Left ventricle myocardium superior (tissue), 1 donor: ENCODE measurements around the gene MTFR1L. TPM values are rescaled to one million over a fixed set of nuclear protein-coding genes. Genes with fewer than 3 reads are reported as not detected.
A peak's percentile ranks its signal among the peaks of the same experiment; 100 is the strongest.
"Not testable (repeated sequence)": the region's sequence is repeated elsewhere in the genome, so short reads cannot be mapped to it uniquely, and the experiment has no call there.

ENCODE experiments used
- ATAC-seq: fragments of 200-7000 bp; cut with Tn5 transposase; one replicate; pipeline ENCODE4 v1.9.1; 2020; ENCODE audit warnings: mild to moderate bottlenecking, moderate library complexity
- DNase-seq: peaks from one replicate; pipeline ENCODE4 v3.0.0-alpha.2; 2020
- intact Hi-C: fragments of 100-400 bp; cut with micrococcal nuclease; formaldehyde crosslinking; loops from one replicate; pipeline ENCODE4 v1.11.0; 2022
- total RNA-seq: library from RNA; stranded (reverse); fragmentation: NEBNext Ultra II Directional; extraction: Animal tissue kit (Norgen Biotek cat#: 25700); gene quantifications from one replicate; pipeline ENCODE4 v1.2.1, GENCODE V29; 2021
- donor health status: DM: no; HTN: yes; CAD: no; lungs with severe emphysema.

Gene MTFR1L
- total RNA-seq, 1 donor from 2014 or later: 227 TPM

DNA sequence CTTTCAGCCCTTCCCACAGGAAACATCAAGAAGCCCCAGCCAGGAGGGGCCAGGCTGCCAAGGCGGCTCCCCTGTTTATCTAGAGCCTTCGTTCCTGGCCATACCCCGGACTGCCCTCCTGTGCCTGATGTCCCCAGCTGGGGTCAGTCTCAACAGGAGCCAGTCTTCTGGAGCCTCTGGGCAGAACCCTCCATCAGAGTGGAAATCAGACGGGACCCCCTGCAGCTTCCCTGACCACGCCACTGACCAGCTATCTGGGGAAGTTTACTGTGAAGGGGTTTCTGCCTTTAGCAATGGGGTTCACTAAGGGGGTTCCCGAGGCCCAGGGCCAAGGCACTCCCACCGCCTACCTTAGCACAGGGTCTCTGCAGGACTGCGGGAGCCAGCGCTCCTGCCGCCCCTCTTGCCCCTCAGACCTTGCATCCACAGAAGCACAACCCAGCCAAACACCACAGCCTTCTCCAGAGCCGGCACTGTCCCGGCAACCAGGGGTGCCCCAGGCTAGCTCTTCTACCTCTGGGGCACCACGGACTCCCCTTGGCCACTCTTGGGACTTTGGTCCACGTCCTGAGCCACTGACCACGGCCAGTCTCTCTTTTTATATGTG lies 3.5 kb upstream of the MTFR1L start:
- DNase-seq (no peak), ATAC-seq (no peak)
- intact Hi-C loops: no loop called here

DNA sequence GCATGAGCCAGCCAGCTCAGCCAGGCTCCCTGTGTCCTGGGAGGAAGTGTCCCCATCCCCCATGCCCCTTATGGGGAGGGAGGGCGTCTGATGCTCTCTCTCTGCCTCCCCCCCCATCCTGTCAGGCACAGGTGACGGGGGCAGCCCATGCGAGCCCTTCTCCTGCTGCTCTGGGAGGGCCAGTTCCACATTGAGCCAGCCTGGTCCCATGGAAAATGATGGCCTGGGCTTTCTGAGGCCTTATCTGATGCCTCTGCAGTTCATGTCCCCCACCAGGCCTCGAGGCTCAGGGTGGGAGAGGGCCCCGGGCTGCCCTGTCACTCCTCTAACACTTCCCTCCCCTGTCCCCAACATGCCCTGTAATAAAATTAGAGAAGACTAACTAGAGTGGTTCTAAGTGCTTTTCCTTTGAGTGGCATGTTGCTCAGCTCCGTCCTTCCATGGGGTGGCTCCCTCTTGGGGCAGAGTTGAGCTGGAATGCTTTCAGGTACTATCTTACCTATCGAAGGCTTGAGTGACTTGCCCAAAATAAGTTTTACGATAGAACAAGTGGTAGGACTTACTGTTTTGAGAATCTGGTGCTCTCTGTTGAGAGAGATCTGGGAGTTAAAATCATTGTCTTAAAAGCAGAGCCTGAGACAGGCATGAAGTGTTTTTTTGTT lies 1.8 kb upstream of the MTFR1L start:
- DNase-seq: no peak
- intact Hi-C loops: no loop called here
- ATAC-seq: no peak

DNA sequence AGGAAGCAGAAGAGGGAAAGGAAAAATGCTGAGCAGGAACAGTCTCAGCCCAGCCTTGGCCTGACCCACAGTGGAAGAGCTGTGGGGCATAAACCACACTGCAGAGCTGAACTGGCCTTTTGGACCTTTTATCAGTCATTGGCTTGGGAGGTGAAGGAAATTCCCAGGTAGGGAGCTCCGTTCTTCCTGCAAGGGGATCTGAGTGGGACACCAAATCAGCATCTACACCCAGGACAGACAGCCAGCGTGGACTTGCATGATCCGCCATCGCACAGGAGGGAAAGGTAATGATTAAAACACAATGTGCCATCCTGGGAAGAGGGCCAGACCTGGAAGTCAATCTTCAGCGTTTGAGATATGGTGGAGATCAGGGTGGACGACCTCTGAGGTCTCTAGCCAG lies 1.2 kb upstream of the MTFR1L start:
- intact Hi-C loops: no loop called here
- no peak for DNase-seq
- ATAC-seq: no peak

DNA sequence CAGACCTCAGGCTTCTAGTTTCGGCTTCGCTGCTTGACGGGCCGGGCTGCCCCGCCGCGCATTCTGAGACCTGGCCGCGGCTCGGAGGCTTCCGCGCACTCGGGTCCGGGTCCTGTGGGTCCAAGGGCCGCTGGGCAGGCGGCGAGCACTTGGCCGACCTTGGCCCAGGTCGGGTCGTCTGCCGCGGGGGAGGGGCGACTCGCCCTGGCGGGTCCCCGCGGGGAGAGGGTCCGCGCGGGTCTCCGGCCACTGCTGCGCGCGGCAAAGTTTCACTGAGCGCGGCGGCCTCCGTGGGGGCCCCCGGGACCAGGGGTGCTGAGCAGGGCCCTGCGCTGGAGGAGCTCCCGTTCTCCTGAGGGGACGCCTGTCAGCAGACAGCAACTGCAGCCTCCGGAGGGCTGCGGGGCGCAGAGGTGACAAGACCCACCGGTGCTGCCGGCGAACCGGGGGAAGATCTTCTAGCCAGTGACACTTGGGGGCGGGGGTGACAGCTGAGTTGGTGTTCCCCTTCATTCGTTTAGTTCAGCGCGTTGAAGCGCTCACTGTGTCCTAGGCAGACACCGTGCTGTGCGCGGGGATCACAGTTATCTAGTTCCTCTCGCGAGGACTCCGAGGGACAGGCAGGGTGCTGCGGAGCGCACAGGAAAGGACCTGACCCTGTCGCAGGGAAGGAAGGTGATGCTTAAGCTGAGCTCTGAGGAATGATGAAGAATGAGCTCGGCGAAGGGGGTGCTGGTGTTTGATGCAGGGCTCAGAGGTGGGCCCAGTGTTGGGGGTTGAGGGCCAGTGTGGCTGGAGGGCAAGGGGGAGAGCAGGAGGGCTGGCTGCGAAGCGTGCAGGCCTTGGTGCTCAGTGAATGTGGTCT lies 725 bp downstream of the MTFR1L start:
- DNase-seq: peak; percentile 68
- peak; percentile 59 for ATAC-seq
- intact Hi-C loops: no loop called here

DNA sequence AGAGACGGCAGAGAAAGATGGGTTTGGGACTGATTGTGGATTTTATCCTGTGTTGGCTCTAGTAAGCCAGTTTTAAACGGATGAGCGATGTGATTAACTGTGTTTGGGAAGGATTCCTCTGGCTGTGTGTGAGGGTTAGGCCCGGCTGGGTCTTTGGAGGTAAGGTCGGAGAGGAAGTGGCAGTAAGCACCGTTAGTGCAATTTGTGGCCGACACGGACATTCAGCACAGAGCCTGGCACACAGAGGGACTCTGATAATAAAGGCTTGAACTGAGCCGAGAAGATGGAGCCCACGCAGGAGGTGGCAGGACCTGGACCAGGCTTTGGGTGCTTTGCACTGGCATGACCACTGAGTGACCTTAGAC lies 1.3 kb downstream of the MTFR1L start:
- no peak for ATAC-seq
- intact Hi-C loops: no loop called here
- no peak for DNase-seq

DNA sequence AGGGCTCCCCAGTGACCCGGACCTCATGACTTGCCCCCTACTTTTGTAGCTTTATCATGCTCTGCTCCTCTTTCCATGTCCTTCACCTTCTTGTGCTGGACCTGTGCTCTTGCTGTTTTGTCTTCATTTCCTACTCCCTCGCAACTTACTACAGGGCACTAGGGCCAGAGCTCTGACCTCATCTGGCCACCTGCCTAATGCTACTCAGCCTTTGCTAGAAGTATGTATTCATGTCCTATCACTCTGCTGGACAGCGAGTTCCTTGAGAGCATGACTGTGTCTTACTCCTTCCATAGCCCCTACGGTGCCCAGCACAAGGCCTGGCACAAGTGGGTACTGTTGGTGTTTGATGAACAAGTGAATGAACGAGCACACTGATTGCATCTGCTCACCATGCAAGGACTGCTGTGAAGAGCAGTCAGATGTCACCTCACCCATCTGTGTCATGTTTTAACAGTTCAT lies 1.9 kb downstream of the MTFR1L start:
- intact Hi-C loops: no loop called here
- no peak for DNase-seq
- peak; percentile 5 for ATAC-seq

DNA sequence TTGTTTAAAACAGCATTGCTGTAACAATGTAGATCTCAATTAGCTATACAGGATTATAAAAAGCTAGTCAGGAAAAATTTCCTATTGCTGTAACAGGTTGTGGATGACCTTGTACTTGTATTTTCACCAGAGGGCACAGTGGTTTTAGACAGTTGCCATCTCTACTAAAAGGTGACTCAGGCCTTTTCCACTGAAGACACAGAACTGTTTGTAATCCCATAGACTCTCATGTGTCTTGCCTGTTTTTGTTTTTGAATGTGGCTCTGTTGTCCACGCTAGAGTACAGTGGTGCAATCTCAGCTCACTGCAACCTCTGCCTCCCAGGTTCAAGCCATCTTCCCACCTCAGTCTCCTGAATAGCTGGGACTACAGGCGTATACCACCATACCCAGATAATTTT lies 5.9 kb downstream of the MTFR1L start:
- no peak for DNase-seq
- no peak for ATAC-seq
- intact Hi-C loops: no loop called here

DNA sequence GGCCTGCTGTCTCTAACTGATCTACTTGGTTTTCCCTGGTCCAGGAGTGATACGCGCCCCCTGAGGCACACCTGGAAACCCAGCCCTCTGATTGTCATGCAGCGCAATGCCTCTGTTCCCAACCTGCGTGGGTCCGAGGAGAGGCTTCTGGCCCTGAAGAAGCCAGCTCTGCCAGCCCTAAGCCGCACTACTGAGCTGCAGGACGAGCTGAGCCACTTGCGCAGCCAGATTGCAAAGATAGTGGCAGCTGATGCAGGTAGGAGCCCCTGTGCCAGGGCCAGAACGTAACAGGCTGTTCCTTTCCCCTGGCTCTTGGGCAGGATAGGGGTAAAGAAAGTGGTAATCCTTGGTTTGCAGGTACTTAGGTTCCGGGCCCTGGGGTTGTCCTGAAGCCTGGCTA lies 6.8 kb downstream of the MTFR1L start:
- ATAC-seq (no peak), DNase-seq (no peak)
- intact Hi-C loops: no loop called here

DNA sequence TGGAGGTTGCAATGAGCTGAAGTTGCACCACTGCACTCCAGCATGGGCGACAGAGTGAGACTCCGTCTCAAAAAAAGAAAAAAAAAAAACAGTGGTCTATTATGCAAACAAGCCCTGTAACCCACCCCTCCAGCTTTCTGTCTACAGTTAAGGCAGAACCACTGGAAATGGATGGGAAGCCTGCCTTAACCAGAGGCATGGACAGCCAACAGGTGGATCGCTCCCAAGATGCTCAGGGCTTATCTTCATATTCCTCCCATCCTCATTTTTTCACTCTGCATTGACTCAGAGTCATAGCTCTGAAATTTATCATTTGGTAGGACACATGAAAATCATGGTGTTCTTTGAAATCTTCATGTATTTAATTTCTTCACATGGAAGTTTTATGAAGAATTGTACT lies 8.7 kb downstream of the MTFR1L start:
- no peak for ATAC-seq
- intact Hi-C loops: no loop called here
- no peak for DNase-seq

DNA sequence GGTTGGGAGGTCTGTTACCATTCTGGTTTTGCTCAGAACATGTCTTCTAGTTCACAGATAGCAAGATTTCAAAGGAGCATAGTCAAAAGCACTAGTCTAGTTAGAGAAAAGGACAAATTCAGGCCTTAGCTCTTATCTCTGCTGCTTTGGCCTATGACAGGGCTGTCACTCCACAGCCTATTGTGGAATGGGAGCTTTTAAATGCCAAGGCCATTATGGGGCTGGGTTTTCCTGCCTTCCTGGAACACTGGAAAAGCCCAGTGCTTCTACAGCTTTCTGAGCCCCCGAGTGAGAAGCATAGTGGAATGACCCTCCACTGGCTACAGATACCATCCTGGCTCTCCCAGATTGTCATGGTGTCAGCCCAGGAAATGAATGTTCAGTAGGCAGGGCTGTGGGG lies 9.3 kb downstream of the MTFR1L start:
- intact Hi-C loops: no loop called here
- DNase-seq (no peak), ATAC-seq (peak; percentile 14)

DNA sequence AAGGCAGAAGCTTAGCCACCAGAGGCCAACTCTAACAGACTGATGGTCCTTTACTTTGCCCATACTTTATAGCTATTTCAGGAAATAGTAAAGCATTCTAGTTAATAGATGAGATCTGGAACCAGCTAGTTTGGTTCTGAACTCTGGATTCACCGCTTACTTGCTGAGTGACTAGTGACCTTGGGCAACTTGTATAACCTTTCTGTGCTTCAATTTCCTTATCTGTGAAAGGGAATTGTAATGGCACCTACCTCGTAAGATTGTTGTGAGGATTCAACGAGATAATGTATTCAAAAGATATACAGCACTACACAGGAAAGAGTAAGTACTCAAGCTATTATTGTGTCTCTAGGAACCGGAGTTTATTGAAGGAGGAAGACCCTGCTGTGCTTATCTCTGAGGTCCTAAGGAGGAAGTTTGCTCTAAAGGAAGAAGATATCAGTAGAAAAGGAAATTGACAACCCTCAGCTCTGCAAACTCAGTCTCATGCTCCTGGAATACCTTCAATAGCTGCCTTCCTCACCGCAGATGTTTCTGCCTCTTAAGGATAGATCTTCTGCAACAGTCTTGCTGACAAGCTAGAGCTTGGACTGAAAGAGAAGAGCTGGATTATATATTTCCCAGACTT lies 11.9 kb downstream of the MTFR1L start:
- intact Hi-C loops: no loop called here
- DNase-seq: no peak
- ATAC-seq: no peak

DNA sequence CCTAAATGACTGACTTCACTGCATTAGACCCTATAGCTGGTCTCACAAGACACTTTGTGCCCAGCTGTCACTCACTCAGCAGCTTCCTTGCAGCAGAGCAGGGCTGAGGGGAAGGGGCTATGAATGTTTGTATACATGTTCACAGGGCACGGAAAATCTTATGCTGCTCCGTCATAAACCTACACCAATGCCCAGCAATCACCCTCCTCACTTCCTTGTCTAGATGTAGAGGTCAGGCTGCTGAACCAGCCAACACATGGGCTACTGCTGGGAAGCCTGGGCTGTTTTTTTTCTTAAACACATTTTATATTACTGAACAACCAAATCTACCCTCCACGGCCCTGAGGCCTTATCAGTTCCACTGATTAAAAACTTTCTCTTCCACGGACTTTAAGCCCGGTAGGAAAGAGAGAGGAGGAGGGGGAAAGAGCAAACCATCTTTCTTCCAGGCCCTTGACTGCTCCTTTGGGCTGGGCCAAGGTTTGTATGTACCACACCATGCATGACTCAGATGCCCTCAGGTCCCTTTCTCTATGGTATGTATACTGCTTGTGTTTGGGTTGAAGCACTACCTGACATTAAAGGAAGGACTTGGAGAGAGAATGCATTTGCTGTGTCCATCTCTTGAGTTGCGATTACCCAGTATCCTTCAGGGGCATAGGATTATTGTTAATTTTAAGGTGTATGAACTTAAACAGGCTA lies 12.7 kb downstream of the MTFR1L start:
- ATAC-seq (no peak), DNase-seq (no peak)
- intact Hi-C loops: no loop called here

DNA sequence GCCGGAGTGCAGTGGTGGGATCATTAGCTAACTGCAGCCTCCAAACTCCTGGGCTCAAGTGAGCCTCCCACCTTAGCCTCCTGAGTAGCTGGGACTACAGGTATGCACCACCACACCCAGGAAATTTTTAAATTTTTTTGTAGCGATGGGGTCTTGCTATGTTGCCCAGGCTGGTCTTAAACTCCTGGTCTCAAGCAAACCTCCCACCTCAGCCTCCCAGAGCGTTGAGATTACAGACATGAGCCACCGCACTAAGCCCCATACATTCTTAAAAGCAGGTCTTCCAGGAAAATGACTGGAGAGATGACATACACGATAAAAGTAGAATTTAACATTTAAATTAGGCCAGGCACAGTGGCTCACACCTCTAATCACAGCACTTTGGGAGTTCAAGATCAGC lies 13.4 kb downstream of the MTFR1L start:
- ATAC-seq (no peak), DNase-seq (no peak)
- intact Hi-C loops: no loop called here

DNA sequence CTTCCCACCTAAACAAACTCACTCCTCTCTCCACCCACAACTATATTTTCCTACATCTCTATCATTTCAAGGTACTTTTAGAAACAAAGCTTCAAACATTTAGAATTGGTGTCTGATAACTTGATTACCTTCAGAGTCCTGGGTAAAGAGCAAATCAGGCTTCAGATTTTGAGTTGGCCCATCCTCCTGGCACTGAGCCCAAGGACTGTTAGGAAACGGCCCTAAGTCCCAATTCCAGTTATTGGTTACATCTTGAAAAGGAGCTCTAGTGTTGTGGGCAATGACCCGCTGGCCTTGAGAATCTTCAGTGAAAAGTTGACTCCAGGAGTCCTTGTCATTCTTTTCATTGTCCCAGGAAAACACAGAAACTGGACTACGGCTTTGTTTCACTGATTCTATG lies 15.1 kb downstream of the MTFR1L start:
- ATAC-seq (no peak), DNase-seq (no peak)
- intact Hi-C loops: no loop called here

DNA sequence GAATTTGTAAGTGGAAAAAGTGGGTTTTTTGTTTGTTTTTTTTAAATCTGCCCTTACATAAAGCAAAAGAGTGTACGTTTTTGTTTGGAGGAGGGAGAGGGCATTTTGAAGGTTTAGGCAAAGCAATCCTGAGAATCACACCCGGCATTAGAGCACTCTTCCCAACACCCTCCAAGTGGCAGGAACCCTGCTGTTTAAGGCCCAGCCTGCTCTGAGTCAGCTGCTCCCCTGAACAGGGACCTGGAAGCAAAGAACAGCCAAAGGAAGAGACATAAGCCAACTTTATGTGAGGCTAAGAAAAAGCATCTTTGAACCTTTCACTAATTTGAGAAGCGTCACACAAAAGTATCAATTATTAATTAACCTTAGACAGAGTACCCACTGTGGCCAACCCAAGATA lies 16.9 kb downstream of the MTFR1L start:
- ATAC-seq (peak; percentile 41), DNase-seq (no peak)
- intact Hi-C loops: no loop called here

DNA sequence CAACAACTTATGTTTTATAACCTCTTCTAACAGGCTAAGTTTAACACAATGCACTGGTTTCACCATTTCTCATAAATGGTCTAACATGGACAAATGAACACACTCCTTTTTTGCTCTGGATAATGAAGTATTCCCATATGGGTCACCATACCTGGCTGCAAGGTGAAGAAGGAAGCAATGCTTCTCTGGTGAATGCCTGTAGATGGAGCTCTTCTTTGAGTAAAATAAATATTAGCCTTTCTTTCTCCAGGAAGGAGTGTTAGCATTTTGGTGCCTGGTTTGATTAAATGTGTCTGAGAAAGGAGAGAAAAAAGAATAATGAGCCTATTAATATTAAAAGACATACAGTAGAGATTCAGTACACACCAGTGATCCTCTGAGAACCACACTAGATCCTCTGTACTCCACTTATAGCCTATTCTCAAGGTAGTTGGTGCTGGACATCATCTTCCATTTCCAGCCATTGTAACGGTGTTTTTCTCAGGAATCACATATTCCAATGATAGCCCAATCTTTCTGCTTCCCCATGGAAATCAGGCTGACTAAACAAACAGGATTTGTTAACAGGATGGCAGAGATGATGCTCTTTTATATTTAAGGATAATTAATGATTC lies 17.6 kb downstream of the MTFR1L start:
- DNase-seq (no peak), ATAC-seq (peak; percentile 16)
- intact Hi-C loops: no loop called here

DNA sequence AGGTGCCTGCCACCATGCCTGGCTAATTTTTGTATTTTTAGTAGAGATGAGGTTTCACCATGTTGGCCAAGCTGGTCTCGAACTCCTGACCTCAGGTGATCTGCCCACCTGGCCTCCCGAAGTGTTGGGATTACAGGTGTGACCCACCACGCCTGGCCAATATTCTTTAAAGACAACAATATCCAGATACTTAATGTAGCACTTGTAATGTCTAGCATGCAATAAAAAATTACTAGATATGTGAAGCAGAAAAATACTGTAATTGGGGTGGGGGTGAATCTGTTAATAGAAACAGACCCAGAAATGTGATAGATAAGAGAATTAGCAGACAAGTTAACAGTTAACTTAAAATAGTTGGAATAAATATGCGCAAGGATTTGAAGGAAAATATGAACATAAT lies 20.1 kb downstream of the MTFR1L start:
- ATAC-seq, DNase-seq, intact Hi-C loops: not testable (repeated sequence)

DNA sequence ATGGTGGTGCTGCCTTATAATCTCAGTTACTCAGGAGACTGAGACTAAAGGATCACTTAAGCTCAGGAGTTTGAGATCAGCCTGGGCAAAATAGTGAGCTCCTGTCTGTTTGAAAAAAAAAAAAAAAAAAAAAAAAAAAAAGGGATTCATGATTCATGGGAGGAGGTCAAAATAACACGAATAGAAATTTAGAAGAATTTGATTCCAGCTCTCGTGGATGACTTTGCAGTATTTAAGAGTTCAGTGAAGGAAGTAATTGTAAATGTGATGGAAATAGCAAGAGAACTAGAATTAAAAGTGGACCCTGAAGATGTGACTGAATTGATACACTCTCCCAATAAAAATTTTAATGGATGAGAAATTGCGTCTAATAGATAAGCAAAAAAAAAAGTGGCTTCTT lies 23.7 kb downstream of the MTFR1L start:
- ATAC-seq: no peak
- no peak for DNase-seq
- intact Hi-C loops: no loop called here
